ENCODE measurements around the gene DISC1. TPM values are rescaled to one million over a fixed set of nuclear protein-coding genes. Genes with fewer than 3 reads are reported as not detected.

DISC1 gene
- total and polyA plus RNA-seq, 7 experiments from 2014 or later, result 7.8 to 33.8 (median 17.1) TPM

DNA sequence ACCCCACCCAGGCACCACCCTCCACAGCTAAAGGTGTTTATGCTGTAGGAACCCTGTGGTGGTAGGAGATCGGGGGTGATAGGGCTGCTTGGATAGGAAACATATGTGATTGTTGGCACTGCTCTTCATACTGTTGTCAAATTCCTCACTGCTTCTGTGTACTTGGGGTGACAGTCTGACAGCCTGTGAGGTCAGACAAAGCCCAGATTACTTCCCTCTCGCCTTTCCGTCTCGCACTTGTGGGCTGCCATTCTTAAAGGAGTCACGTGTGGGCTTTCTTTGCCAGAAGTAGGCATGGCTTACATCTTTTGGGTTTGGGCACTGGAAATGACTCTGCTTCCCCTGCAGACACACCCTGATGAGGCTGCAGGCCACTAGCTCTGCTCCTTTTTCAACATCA, 363.8 kb downstream of the DISC1 start:
- intact Hi-C loops (cut with micrococcal nuclease), result no loop called here
- no peak overlapping the region for H3K27ac ChIP-seq (ENCODE audit: low read depth, low read length)
- Mint-ChIP-seq H3K27me3 (no peaks in the 10 kb centered on the region), H3K27ac (no peak overlapping the region), H3K36me3 (peaks cover 0 to 52% (median 29%) of the 10 kb centered on the region in 5 donors), H3K4me3 (no peak overlapping the region), H3K4me1 (peaks cover 0 to 6% (median 0%) of the 10 kb centered on the region in 7 donors), H3K9me3 (peaks cover 0 to 3% (median 0%) of the 10 kb centered on the region in 11 donors)
- H3K4me3 ChIP-seq (ENCODE audit: low read length), result no peak overlapping the region
- POLR2A ChIA-PET, result no interaction called here
- CTCF ChIA-PET, result no interaction called here
- H3K9me3 ChIP-seq (ENCODE audit: control insufficient read depth in 2 of 3, low read length in 3 of 3), result no peaks in the 10 kb centered on the region
- H3K36me3 ChIP-seq (ENCODE audit: control insufficient read depth in 2 of 3, insufficient read depth in 3 of 3, low read length in 3 of 3), result no peaks in the 10 kb centered on the region
- ATAC-seq (peak; percentile 72), DNase-seq (no peak)
- H3K4me1 ChIP-seq (ENCODE audit: control insufficient read depth in 2 of 2, insufficient read depth in 2 of 2, low read length in 2 of 2), result no peaks in the 10 kb centered on the region
- H3K27me3 ChIP-seq (ENCODE audit: control insufficient read depth in 2 of 2, insufficient read depth in 2 of 2, low read length in 2 of 2), result no peaks in the 10 kb centered on the region

DNA sequence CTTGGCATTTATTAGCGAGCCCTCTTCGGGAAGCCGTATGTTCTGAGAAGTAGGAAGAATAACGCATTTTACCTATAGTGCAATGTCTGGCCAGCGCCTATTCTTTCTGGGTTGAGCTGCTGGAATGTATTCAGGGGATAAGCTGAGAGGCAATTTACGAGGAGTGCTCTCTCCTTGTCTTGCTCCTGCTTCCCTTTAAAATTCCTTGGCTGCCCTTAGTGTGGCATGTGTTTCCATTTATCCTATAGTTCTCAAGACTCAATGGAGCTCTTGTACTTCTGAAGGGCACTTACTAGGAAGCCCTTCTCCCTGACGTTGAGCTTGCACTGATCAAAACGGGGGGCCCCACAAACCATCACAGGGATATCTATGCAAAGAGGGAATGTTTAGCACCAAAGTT, 364.6 kb downstream of the DISC1 start:
- no peaks in the 10 kb centered on the region for H3K36me3 ChIP-seq (ENCODE audit: control insufficient read depth in 2 of 3, insufficient read depth in 3 of 3, low read length in 3 of 3)
- no peaks in the 10 kb centered on the region for H3K9me3 ChIP-seq (ENCODE audit: control insufficient read depth in 2 of 3, low read length in 3 of 3)
- ATAC-seq, result no peak
- Mint-ChIP-seq H3K4me3 (no peak overlapping the region), H3K27ac (no peak overlapping the region), H3K4me1 (peaks cover 0 to 6% (median 0%) of the 10 kb centered on the region in 7 donors), H3K27me3 (no peaks in the 10 kb centered on the region), H3K36me3 (peaks cover 0 to 53% (median 29%) of the 10 kb centered on the region in 5 donors), H3K9me3 (peaks cover 0 to 3% (median 0%) of the 10 kb centered on the region in 11 donors)
- H3K27me3 ChIP-seq (ENCODE audit: control insufficient read depth in 2 of 2, insufficient read depth in 2 of 2, low read length in 2 of 2), result no peaks in the 10 kb centered on the region
- no peak overlapping the region for H3K4me3 ChIP-seq (ENCODE audit: low read length)
- H3K27ac ChIP-seq (ENCODE audit: low read depth, low read length), result no peak overlapping the region
- H3K4me1 ChIP-seq (ENCODE audit: control insufficient read depth in 2 of 2, insufficient read depth in 2 of 2, low read length in 2 of 2), result no peaks in the 10 kb centered on the region
- CTCF ChIA-PET, result no interaction called here
- POLR2A ChIA-PET, result no interaction called here
- DNase-seq, result no peak
- intact Hi-C loops (cut with micrococcal nuclease), result no loop called here

DNA sequence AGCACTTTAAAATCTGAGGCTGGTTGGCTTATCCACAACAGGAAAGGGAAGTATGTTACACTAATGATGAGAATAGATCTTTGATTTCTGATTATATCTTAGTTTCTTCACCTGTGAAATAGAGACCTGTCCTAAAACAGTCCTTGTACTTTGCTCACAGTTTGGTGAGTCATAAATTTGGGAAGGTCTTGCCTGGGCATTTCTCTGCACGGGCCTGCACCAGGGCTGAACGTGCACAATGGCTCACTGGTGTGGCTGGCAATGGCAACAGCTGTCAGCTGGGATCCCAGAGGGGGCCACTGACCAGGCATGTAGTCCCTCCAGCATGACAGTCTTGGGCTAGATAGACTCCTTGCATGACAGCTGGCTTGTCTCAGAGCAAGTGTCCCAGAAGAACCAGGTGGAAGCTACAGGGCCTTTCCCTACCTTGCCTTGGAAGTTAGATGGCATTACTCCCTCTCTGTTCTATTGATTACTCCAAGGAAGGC, 367.4 kb downstream of the DISC1 start:
- no peak overlapping the region for H3K27ac Mint-ChIP-seq
- peaks cover 0 to 64% (median 35%) of the 10 kb centered on the region in 5 donors for H3K36me3 Mint-ChIP-seq
- peaks cover 0 to 6% (median 0%) of the 10 kb centered on the region in 7 donors for H3K4me1 Mint-ChIP-seq

DNA sequence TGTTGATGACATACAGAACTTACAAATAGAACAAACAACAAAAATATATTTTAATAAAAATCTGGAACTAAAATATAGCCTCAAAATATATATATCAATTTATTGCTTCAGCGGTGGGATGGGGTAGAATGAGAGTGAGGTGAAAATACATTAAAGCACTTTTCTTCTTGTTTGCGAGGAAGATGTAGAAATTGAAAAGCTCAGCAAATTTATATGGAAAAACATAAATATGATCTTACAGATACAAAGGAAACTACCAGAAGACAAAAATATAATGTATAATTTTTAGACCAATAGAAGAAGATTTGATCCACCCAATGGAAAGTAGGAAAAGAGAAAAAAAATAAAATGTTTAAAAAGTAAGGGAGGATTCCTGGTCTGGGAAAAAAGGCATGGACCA, 372.2 kb downstream of the DISC1 start:
- ChIA-PET POLR2A (no interaction called here), CTCF (no interaction called here)
- Histone ChIP-seq H3K9me3 (ENCODE audit: control insufficient read depth in 2 of 3, low read length in 3 of 3) (no peaks in the 10 kb centered on the region), H3K27ac (ENCODE audit: low read depth, low read length) (no peak overlapping the region), H3K36me3 (ENCODE audit: control insufficient read depth in 2 of 3, insufficient read depth in 3 of 3, low read length in 3 of 3) (no peaks in the 10 kb centered on the region), H3K4me1 (ENCODE audit: control insufficient read depth in 2 of 2, insufficient read depth in 2 of 2, low read length in 2 of 2) (no peaks in the 10 kb centered on the region), H3K27me3 (ENCODE audit: control insufficient read depth in 2 of 2, insufficient read depth in 2 of 2, low read length in 2 of 2) (no peaks in the 10 kb centered on the region), H3K4me3 (ENCODE audit: low read length) (no peak overlapping the region)
- Mint-ChIP-seq H3K27me3 (peaks cover 0 to 18% (median 0%) of the 10 kb centered on the region in 5 donors), H3K4me1 (no peaks in the 10 kb centered on the region), H3K36me3 (peaks cover 0 to 31% (median 8%) of the 10 kb centered on the region in 5 donors), H3K9me3 (peaks cover 0 to 2% (median 0%) of the 10 kb centered on the region in 11 donors), H3K27ac (no peak overlapping the region), H3K4me3 (no peak overlapping the region)
- ATAC-seq (no peak), DNase-seq (no peak)
- intact Hi-C loops (cut with micrococcal nuclease), result no loop called here

More for the DNA sequence above, 367.4 kb downstream of the DISC1 start:
- intact Hi-C loops (cut with micrococcal nuclease), result no loop called here
- Histone ChIP-seq H3K9me3 (ENCODE audit: control insufficient read depth in 2 of 3, low read length in 3 of 3) (no peaks in the 10 kb centered on the region), H3K27ac (ENCODE audit: low read depth, low read length) (no peak overlapping the region), H3K4me3 (ENCODE audit: low read length) (no peak overlapping the region), H3K36me3 (ENCODE audit: control insufficient read depth in 2 of 3, insufficient read depth in 3 of 3, low read length in 3 of 3) (no peaks in the 10 kb centered on the region), H3K27me3 (ENCODE audit: control insufficient read depth in 2 of 2, insufficient read depth in 2 of 2, low read length in 2 of 2) (no peaks in the 10 kb centered on the region), H3K4me1 (ENCODE audit: control insufficient read depth in 2 of 2, insufficient read depth in 2 of 2, low read length in 2 of 2) (no peaks in the 10 kb centered on the region)
- Mint-ChIP-seq H3K4me3 (no peak overlapping the region), H3K9me3 (peaks cover 0 to 3% (median 0%) of the 10 kb centered on the region in 11 donors), H3K27me3 (no peaks in the 10 kb centered on the region)
- ChIA-PET CTCF (no interaction called here), POLR2A (no interaction called here)
- ATAC-seq (no peak), DNase-seq (no peak)

DNA sequence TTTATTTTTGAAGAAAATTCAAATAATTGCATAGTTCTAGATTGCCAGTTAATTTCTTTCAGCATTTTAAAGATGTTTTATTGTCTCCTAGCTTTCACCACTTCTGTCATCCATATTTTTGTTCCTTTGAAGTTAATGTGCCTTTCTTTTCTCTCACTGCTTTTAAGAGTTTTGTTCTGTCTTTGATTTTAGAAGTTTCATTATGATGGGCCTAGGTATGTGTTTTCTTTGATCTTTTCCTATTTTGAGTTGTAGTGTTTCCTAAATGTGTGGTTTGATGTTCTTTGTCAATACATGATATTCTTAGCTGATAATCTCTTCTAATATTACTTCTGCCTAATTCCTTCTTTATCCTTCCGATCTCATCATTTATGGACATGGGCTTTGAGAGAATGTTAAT, 378.7 kb downstream of the DISC1 start:
- CTCF ChIA-PET, result no interaction called here
- peaks cover 0 to 13% (median 0%) of the 10 kb centered on the region in 5 donors for H3K27me3 Mint-ChIP-seq

DNA sequence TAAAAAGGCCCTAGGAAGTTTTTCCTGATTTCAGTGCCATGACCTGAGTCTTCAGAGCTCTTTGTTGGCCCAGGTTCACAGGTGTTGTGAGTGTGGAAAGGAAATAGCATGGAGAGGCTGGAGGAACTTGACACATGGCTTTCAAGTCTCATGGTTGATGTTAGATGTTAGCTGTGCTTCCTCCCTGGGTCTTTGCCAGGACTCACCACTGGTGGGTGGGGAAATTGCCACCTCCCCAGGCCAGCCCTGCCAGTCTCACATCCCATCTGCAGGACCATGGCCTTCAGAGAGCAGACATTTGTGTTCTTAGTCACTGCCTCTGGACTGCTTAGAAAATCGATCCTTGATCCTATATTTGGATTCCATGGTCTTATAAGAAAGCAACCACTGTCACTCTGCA, 383.2 kb downstream of the DISC1 start:
- H3K4me1 Mint-ChIP-seq, result peaks cover 0 to 13% (median 5%) of the 10 kb centered on the region in 7 donors

More for the DNA sequence above, 378.7 kb downstream of the DISC1 start:
- POLR2A ChIA-PET, result no interaction called here
- Histone ChIP-seq H3K4me3 (ENCODE audit: low read length) (no peak overlapping the region), H3K27ac (ENCODE audit: low read depth, low read length) (no peak overlapping the region), H3K4me1 (ENCODE audit: control insufficient read depth in 2 of 2, insufficient read depth in 2 of 2, low read length in 2 of 2) (no peaks in the 10 kb centered on the region), H3K36me3 (ENCODE audit: control insufficient read depth in 2 of 3, insufficient read depth in 3 of 3, low read length in 3 of 3) (peaks cover 0 to 7% (median 0%) of the 10 kb centered on the region in 3 experiments), H3K27me3 (ENCODE audit: control insufficient read depth in 2 of 2, insufficient read depth in 2 of 2, low read length in 2 of 2) (no peaks in the 10 kb centered on the region), H3K9me3 (ENCODE audit: control insufficient read depth in 2 of 3, low read length in 3 of 3) (no peaks in the 10 kb centered on the region)
- ATAC-seq (no peak), DNase-seq (no peak)
- Mint-ChIP-seq H3K9me3 (no peaks in the 10 kb centered on the region), H3K4me1 (peaks cover 0 to 13% (median 4%) of the 10 kb centered on the region in 7 donors), H3K4me3 (no peak overlapping the region), H3K27ac (peak overlapping the region in 1 of 9 donors; percentile 4), H3K36me3 (peaks cover 0 to 35% (median 14%) of the 10 kb centered on the region in 5 donors)
- intact Hi-C loops (cut with micrococcal nuclease), result no loop called here

DNA sequence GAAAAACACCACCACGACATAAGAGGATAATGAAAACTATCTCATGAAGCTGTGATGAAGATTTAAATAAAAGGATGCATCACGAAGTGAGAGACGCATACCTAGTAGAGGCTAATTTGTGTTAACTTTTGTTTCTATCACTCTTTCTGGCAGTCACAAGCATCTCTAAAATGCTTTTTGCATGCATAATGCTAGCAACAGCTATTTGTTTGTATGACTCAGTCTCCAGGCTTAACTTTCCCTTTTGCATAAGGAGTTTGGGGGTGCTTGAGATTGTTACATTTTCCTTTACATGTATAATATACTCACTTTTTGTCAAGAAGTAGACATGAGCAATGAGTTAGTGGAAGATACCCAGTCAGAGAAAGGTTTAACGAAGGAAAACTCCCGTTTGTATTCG, 385.4 kb downstream of the DISC1 start:
- Histone ChIP-seq H3K36me3 (ENCODE audit: control insufficient read depth in 2 of 3, insufficient read depth in 3 of 3, low read length in 3 of 3) (peaks cover 0 to 12% (median 0%) of the 10 kb centered on the region in 3 experiments), H3K27ac (ENCODE audit: low read depth, low read length) (no peak overlapping the region), H3K4me3 (ENCODE audit: low read length) (no peak overlapping the region), H3K27me3 (ENCODE audit: control insufficient read depth in 2 of 2, insufficient read depth in 2 of 2, low read length in 2 of 2) (no peaks in the 10 kb centered on the region), H3K4me1 (ENCODE audit: control insufficient read depth in 2 of 2, insufficient read depth in 2 of 2, low read length in 2 of 2) (no peaks in the 10 kb centered on the region), H3K9me3 (ENCODE audit: control insufficient read depth in 2 of 3, low read length in 3 of 3) (no peaks in the 10 kb centered on the region)
- ATAC-seq, result no peak
- POLR2A ChIA-PET, result no interaction called here
- intact Hi-C loops (cut with micrococcal nuclease), result no loop called here
- H3K27ac Mint-ChIP-seq, result no peak overlapping the region
- H3K9me3 Mint-ChIP-seq, result no peaks in the 10 kb centered on the region
- H3K27me3 Mint-ChIP-seq, result no peaks in the 10 kb centered on the region
- DNase-seq, result no peak
- CTCF ChIA-PET, result interaction anchor here (0.6 kb wide), 1 partner anchor 91 kb away, joined by 5 read pairs; no protein-coding TSS in a partner anchor
- no peak overlapping the region for H3K4me3 Mint-ChIP-seq
- peaks cover 0 to 8% (median 4%) of the 10 kb centered on the region in 7 donors for H3K4me1 Mint-ChIP-seq
- peaks cover 5 to 57% (median 24%) of the 10 kb centered on the region in 5 donors for H3K36me3 Mint-ChIP-seq

More for the DNA sequence above, 383.2 kb downstream of the DISC1 start:
- no peaks in the 10 kb centered on the region for H3K9me3 ChIP-seq (ENCODE audit: control insufficient read depth in 2 of 3, low read length in 3 of 3)
- DNase-seq, result no peak
- POLR2A ChIA-PET, result no interaction called here
- H3K4me1 ChIP-seq (ENCODE audit: control insufficient read depth in 2 of 2, insufficient read depth in 2 of 2, low read length in 2 of 2), result no peaks in the 10 kb centered on the region
- ATAC-seq, result no peak
- H3K4me3 ChIP-seq (ENCODE audit: low read length), result no peak overlapping the region
- peaks cover 0 to 12% (median 0%) of the 10 kb centered on the region in 3 experiments for H3K36me3 ChIP-seq (ENCODE audit: control insufficient read depth in 2 of 3, insufficient read depth in 3 of 3, low read length in 3 of 3)
- no peak overlapping the region for H3K27ac ChIP-seq (ENCODE audit: low read depth, low read length)
- H3K27me3 ChIP-seq (ENCODE audit: control insufficient read depth in 2 of 2, insufficient read depth in 2 of 2, low read length in 2 of 2), result no peaks in the 10 kb centered on the region
- intact Hi-C loops (cut with micrococcal nuclease), result no loop called here
- Mint-ChIP-seq H3K27ac (no peak overlapping the region), H3K27me3 (no peaks in the 10 kb centered on the region), H3K4me3 (no peak overlapping the region), H3K36me3 (peaks cover 5 to 64% (median 24%) of the 10 kb centered on the region in 5 donors), H3K9me3 (no peaks in the 10 kb centered on the region)
- CTCF ChIA-PET, result interaction anchor here (0.7 kb wide), 1 partner anchor 713 kb away, joined by 3 read pairs; no protein-coding TSS in a partner anchor
